Thyroid gland (tissue), 4 donors: ENCODE data around the gene SNX13.

ENCODE experiments used
- POLR2A ChIP-seq, 2 donors: fragments of 450-650 bp; IDR thresholded peaks; one replicate each; pipeline ENCODE4 v1.6.1; 2017; ENCODE audit warnings: antibody characterized with exemption in 2 of 2, mild to moderate bottlenecking in 2 of 2, moderate library complexity in 1 of 2
- TF ChIP-seq, protein P1 (sequence below), 6 experiments: fragments of 200-600 bp in 3 of 6; fragments of 450-650 bp in 3 of 6; sonication (generic) in 3 of 6; IDR thresholded peaks; one replicate each; pipeline ENCODE4 v1.5.1; 2016 to 2019; ENCODE audit warnings: antibody characterized with exemption in 6 of 6, mild to moderate bottlenecking in 2 of 6, inconsistent platforms in 1 of 6, moderate library complexity in 1 of 6

DNA sequence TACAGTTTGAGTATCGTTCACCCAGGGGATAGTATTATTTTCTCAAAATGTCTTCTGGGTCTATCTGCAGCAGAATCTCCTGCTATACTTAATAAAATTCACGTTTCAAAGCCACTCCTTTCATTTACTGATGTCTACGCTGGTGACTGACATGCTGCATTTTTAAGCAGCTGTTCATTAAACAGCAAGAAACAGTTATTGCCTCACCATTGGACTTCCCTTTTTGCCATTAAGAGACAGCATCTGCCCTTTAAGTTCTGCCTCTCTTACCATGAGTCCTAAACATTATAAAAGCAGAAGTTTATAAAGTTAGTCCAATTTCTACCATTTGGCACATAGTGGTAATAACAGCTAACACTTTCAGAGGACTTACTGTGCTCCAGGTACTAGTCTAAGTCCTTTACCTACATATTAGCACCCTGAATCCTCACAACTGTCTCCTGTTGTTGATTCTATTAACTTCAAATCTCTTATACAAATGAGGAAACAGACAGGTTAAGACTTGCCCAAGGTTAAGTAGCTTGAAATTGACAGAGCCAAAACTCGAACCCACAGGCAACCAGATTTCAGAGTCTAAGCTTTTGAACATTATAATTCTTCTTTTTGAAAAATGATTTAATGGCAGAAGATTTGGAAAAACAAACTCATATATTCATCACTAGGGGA lies 169.5 kb downstream of the SNX13 start:
- TF ChIP-seq, protein P1, sequence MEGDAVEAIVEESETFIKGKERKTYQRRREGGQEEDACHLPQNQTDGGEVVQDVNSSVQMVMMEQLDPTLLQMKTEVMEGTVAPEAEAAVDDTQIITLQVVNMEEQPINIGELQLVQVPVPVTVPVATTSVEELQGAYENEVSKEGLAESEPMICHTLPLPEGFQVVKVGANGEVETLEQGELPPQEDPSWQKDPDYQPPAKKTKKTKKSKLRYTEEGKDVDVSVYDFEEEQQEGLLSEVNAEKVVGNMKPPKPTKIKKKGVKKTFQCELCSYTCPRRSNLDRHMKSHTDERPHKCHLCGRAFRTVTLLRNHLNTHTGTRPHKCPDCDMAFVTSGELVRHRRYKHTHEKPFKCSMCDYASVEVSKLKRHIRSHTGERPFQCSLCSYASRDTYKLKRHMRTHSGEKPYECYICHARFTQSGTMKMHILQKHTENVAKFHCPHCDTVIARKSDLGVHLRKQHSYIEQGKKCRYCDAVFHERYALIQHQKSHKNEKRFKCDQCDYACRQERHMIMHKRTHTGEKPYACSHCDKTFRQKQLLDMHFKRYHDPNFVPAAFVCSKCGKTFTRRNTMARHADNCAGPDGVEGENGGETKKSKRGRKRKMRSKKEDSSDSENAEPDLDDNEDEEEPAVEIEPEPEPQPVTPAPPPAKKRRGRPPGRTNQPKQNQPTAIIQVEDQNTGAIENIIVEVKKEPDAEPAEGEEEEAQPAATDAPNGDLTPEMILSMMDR (IDR thresholded peaks at IDR 0.05) = no peak
- no peak for TF ChIP-seq POLR2A (IDR thresholded peaks at IDR 0.05)
